GM12864 (cell line): Measurements from ENCODE around the gene COL25A1.

ENCODE experiments used
- DNase-seq: peaks from one replicate; pipeline ENCODE4 v3.0.0-alpha.2; 2011; ENCODE audit warnings: low read depth
- H3K4me3 ChIP-seq: 2 replicates; pipeline ENCODE4 v1.5.1; 2011; ENCODE audit warnings: mild to moderate bottlenecking, low read depth, low read length, control low read depth
- TF ChIP-seq, protein P1 (sequence below): IDR thresholded peaks from 2 replicates; pipeline ENCODE4 v1.5.1; 2011; ENCODE audit warnings: low read depth, mild to moderate bottlenecking, moderate library complexity, low read length, control low read depth, inconsistent platforms; ENCODE audit errors: missing control alignments

COL25A1 gene

GRCh38 chr4:109126856-109127255 is 175.6 kb downstream of the COL25A1 start:
- no peak for DNase-seq
- no peak overlapping the region for H3K4me3 ChIP-seq
- TF ChIP-seq, protein P1, sequence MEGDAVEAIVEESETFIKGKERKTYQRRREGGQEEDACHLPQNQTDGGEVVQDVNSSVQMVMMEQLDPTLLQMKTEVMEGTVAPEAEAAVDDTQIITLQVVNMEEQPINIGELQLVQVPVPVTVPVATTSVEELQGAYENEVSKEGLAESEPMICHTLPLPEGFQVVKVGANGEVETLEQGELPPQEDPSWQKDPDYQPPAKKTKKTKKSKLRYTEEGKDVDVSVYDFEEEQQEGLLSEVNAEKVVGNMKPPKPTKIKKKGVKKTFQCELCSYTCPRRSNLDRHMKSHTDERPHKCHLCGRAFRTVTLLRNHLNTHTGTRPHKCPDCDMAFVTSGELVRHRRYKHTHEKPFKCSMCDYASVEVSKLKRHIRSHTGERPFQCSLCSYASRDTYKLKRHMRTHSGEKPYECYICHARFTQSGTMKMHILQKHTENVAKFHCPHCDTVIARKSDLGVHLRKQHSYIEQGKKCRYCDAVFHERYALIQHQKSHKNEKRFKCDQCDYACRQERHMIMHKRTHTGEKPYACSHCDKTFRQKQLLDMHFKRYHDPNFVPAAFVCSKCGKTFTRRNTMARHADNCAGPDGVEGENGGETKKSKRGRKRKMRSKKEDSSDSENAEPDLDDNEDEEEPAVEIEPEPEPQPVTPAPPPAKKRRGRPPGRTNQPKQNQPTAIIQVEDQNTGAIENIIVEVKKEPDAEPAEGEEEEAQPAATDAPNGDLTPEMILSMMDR, result no peak

DNA sequence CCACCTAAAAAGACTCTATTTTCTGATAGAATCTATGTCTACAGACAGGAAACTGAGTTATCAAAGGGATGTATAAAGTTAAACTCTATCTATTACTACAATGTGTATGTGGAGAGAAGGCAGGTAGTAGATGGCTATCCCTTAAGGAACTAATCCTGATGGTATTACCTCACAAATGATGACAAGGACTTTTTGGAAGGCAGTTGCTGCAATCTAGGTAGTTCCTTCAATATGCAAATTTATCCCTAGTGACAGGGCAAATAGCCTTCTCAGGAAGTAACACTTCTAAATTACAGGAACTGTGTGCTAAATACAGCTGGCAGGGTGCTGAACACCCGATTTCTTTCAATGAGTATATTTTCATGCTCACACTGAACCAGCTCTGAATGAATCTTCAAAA is 177.4 kb downstream of the COL25A1 start:
- no peak overlapping the region for H3K4me3 ChIP-seq
- DNase-seq, result no peak
- TF ChIP-seq, protein P1, result no peak

DNA sequence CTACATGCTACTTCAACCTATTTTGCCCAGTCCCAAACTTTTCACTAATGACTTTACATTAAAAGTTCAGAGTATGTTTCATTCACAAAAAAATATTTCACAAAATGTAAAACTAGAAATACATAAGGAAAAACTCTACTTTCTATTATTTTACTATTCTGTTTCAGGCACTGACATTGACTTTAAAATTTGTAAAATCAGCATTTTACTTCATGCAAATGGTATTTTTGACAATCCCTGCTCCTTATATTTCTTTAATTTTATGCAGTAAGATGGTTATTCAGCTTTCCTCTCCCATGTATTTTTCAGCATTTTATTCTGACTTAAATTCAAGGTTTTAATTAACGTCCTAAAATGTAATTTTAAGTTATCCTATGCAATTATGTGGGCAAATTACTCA is 178.5 kb downstream of the COL25A1 start:
- H3K4me3 ChIP-seq, result no peak overlapping the region
- TF ChIP-seq, protein P1, result no peak
- no peak for DNase-seq

GRCh38 chr4:109121561-109121960 is 180.9 kb downstream of the COL25A1 start:
- TF ChIP-seq, protein P1, result no peak

GRCh38 chr4:109119852-109120251 is 182.6 kb downstream of the COL25A1 start:
- TF ChIP-seq, protein P1, result no peak
- no peak for DNase-seq
- H3K4me3 ChIP-seq, result no peak overlapping the region

More at GRCh38 chr4:109121561-109121960, 180.9 kb downstream of the COL25A1 start:
- no peak for DNase-seq
- H3K4me3 ChIP-seq, result no peak overlapping the region

DNA sequence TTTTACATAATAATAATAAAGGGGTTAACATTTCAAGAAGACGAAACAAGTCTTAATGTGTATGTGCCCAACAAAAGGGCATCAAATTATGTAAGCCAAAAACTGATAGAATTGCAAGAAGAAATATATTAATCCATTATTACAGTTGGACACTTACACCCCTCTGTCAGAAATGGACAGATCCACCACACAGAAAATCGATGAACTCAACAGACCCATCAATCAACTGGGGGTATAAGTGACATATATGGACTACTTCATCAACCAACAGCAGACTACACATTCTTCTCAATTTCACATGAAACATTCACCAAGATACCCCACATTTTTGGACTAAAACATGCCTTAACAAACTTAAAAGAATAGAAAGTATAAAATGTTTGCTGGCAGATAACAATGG is 183.8 kb downstream of the COL25A1 start:
- TF ChIP-seq, protein P1, result no peak
- no peak overlapping the region for H3K4me3 ChIP-seq
- DNase-seq, result no peak

DNA sequence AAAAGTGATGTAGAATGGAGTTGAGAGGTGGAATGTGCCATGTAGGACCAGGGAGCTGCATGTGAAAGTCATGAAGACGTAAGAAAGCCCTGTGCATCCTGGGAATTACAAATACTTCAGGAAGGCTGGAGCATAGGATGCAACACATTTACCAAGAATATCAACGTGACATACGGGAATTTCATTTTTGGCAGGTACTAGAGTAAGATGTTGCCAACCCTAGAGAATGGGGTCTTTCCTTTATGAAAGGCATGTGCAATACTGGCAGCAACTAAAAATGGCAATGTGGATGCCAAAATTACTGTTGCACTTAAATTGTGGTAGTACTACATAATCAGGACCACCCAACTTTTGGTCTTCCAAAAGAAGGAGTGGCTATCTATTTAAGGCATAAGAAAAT is 188.0 kb downstream of the COL25A1 start:
- DNase-seq, result no peak
- TF ChIP-seq, protein P1, result no peak
- H3K4me3 ChIP-seq, result no peak overlapping the region
